K562 (cell line): ENCODE measurements around the gene SPECC1L. TPM values are rescaled to one million over a fixed set of nuclear protein-coding genes. Genes with fewer than 3 reads are reported as not detected.
A peak's percentile ranks its signal among the peaks of the same experiment; 100 is the strongest.

Experiments
- ATAC-seq: fragments of 200-7000 bp; cut with Tn5 transposase; 3 replicates; pipeline ENCODE4 v1.9.1; 2020; ENCODE audit warnings: moderate library complexity
- BruUV-seq: library from RNA; stranded (reverse); fragments of 400-500 nt; replicated peaks from 2 replicates; lab custom pipeline; 2021; lab: Mats Ljungman, UMichigan
- CTCF ChIA-PET: fragments of 300-600 bp; formaldehyde crosslinking; extraction: SDS; loops from one replicate; lab custom pipeline; 2021; ENCODE audit warnings: low intra/inter-chr PET ratio; lab: Yijun Ruan, JAX
- POLR2A ChIA-PET: fragments of 300-600, 350-650 bp; sonication (Branson Sonifier 250); formaldehyde crosslinking; extraction: SDS; loops from one replicate; lab custom pipeline; 2021; ENCODE audit warnings: antibody characterized with exemption, inconsistent platforms; lab: Yijun Ruan, JAX
- DNase-seq, 4 experiments: peaks; one replicate each; pipeline versions ENCODE4 v3.0.0 to v3.0.0-alpha.2; 2011 to 2018; ENCODE audit warnings: low spot score in 3 of 4, mixed read lengths in 3 of 4; ENCODE audit errors: extremely low read depth in 1 of 4
- FAIRE-seq: peaks from 2 replicates; lab custom pipeline; 2011; peaks lifted over from hg19 to GRCh38; lab: Jason Lieb, UNC
- H2AFZ ChIP-seq: 2 replicates; pipeline ENCODE4 v1.6.0; 2011; ENCODE audit warnings: low read depth, low read length, control low read depth, inconsistent platforms
- H3K27ac ChIP-seq: fragments of 200-600 bp; 3 replicates; pipeline ENCODE4 v1.8.0; 2011; ENCODE audit warnings: low read depth, mild to moderate bottlenecking, control low read depth, inconsistent platforms, low read length, moderate library complexity, mixed read lengths; ENCODE audit errors: extremely low read depth
- H3K27me3 ChIP-seq, 2 experiments: fragments of 300-600 bp in 1 of 2; 2 replicates in 1 of 2; 3 replicates in 1 of 2; pipeline versions ENCODE4 v1.6.0 to v1.8.0; 2011; ENCODE audit warnings: inconsistent platforms in 2 of 2, low read length in 2 of 2, mild to moderate bottlenecking in 1 of 2, mixed read lengths in 1 of 2, moderate library complexity in 1 of 2; ENCODE audit not compliant: control insufficient read depth in 2 of 2, insufficient read depth in 2 of 2
- H3K36me3 ChIP-seq: fragments of 300-600 bp; 3 replicates; pipeline ENCODE4 v1.8.0; 2011; ENCODE audit warnings: mild to moderate bottlenecking, low read length, inconsistent platforms; ENCODE audit not compliant: control insufficient read depth, insufficient read depth
- H3K4me1 ChIP-seq, 2 experiments: fragments of 200-600 bp in 1 of 2; replicated peaks in 1 of 2; 2 replicates in 1 of 2; 3 replicates in 1 of 2; pipeline versions ENCODE4 v1.5.1 to v1.8.0; 2011; ENCODE audit warnings: inconsistent platforms in 2 of 2, low read length in 2 of 2, mild to moderate bottlenecking in 1 of 2, mixed read lengths in 1 of 2, moderate library complexity in 1 of 2; ENCODE audit not compliant: control insufficient read depth in 2 of 2, insufficient read depth in 2 of 2
- H3K4me2 ChIP-seq: 2 replicates; pipeline ENCODE4 v1.6.1; 2011; ENCODE audit warnings: low read length, control low read depth, inconsistent platforms, mixed read lengths; ENCODE audit not compliant: insufficient read depth
- H3K4me3 ChIP-seq: fragments of 200-600 bp; sonication (generic), shearing (Covaris generic); 2 replicates; pipeline ENCODE4 v1.5.1; 2016; ENCODE audit warnings: control low read depth, inconsistent platforms
- H3K79me2 ChIP-seq: fragments of 200-600 bp; 3 replicates; pipeline ENCODE4 v1.8.0; 2011; ENCODE audit warnings: low read length, inconsistent platforms; ENCODE audit not compliant: control insufficient read depth, insufficient read depth
- H3K9ac ChIP-seq, 2 experiments: 2 replicates each; pipeline versions ENCODE4 v1.6.0 to v1.6.1; 2011; ENCODE audit warnings: low read depth in 2 of 2, low read length in 2 of 2, control low read depth in 1 of 2, inconsistent platforms in 1 of 2, mild to moderate bottlenecking in 1 of 2, mixed read lengths in 1 of 2; ENCODE audit not compliant: insufficient read depth in 1 of 2
- H3K9me1 ChIP-seq: one replicate; pipeline ENCODE4 v1.6.0; 2011; ENCODE audit warnings: inconsistent platforms, mild to moderate bottlenecking, low read length, moderate library complexity; ENCODE audit not compliant: control insufficient read depth, insufficient read depth
- H3K9me3 ChIP-seq: replicated peaks from 2 replicates; pipeline ENCODE4 v1.5.1; 2011; ENCODE audit warnings: low read depth, low read length, inconsistent platforms; ENCODE audit not compliant: control insufficient read depth, insufficient read depth
- H4K20me1 ChIP-seq: replicated peaks from 2 replicates; pipeline ENCODE4 v1.6.1; 2011; ENCODE audit warnings: low read length, inconsistent platforms, mixed read lengths; ENCODE audit not compliant: control insufficient read depth, insufficient read depth
- CEBPZ ChIP-seq: fragments of 150-350 bp; IDR thresholded peaks from 2 replicates; pipeline ENCODE4 v1.6.1; 2014; ENCODE audit warnings: low read depth, mild to moderate bottlenecking, low read length, borderline replicate concordance
- CTBP1 ChIP-seq: fragments of 450-650 bp; IDR thresholded peaks from 2 replicates; pipeline ENCODE4 v1.6.1; 2016; ENCODE audit warnings: borderline replicate concordance
- ETV6 ChIP-seq, 3 experiments: fragments of 150-350 bp in 1 of 3; sonication (generic) in 1 of 3; formaldehyde crosslinking in 1 of 3; IDR thresholded peaks; 2 replicates each; pipeline versions ENCODE4 v1.6.1 to v1.8.0; 2014 to 2022; ENCODE audit warnings: borderline replicate concordance in 2 of 3, low read depth in 2 of 3, antibody characterized with exemption in 1 of 3, low read length in 1 of 3, mild to moderate bottlenecking in 1 of 3, missing genetic modification reagents in 1 of 3
- FOXK2 ChIP-seq, 2 experiments: fragments of 450-650 bp; IDR thresholded peaks in 1 of 2; conservative IDR thresholded peaks in 1 of 2; 2 replicates each; pipeline ENCODE4 v1.6.1; 2016; ENCODE audit warnings: low read depth in 2 of 2, mild to moderate bottlenecking in 1 of 2
- HDGF ChIP-seq: fragments of 450-650 bp; IDR thresholded peaks from 2 replicates; pipeline ENCODE4 v1.6.1; 2016
- HLTF ChIP-seq: fragments of 450-650 bp; IDR thresholded peaks from 2 replicates; pipeline ENCODE4 v1.6.1; 2016
- PHF20 ChIP-seq: fragments of 450-650 bp; IDR thresholded peaks from 2 replicates; pipeline ENCODE4 v1.6.1; 2018; ENCODE audit not compliant: partially characterized antibody
- PHF21A ChIP-seq: fragments of 450-650 bp; IDR thresholded peaks from 2 replicates; pipeline ENCODE4 v1.6.1; 2017; ENCODE audit warnings: low read depth, borderline replicate concordance
- ZBTB5 ChIP-seq: fragments of 450-650 bp; IDR thresholded peaks from 2 replicates; pipeline ENCODE4 v1.6.1; 2017; ENCODE audit warnings: antibody characterized with exemption
- ZFP91 ChIP-seq: sonication (generic); formaldehyde crosslinking; IDR thresholded peaks from 2 replicates; pipeline ENCODE4 v1.8.0; 2022; ENCODE audit warnings: mild to moderate bottlenecking, missing genetic modification reagents
- ZNF121 ChIP-seq: sonication (generic); formaldehyde crosslinking; conservative IDR thresholded peaks from 2 replicates; pipeline ENCODE4 v1.8.0; 2022; ENCODE audit warnings: missing genetic modification reagents
- ZNF197 ChIP-seq: fragments of 200-800 bp; sonication (Bioruptor generic); IDR thresholded peaks from 2 replicates; pipeline ENCODE4 v1.6.1; 2016; ENCODE audit warnings: low read depth, missing genetic modification characterization, missing compliant biosample characterization
- ZNF224 ChIP-seq: sonication (generic); formaldehyde crosslinking; IDR thresholded peaks from 2 replicates; pipeline ENCODE4 v1.8.0; 2022; ENCODE audit warnings: mild to moderate bottlenecking, missing genetic modification reagents
- ZNF57 ChIP-seq: fragments of 450-650 bp; formaldehyde crosslinking; IDR thresholded peaks from 2 replicates; pipeline ENCODE4 v1.4.0; 2020; ENCODE audit warnings: mild to moderate bottlenecking, moderate library complexity
- ZSCAN32 ChIP-seq: fragments of 450-650 bp; formaldehyde crosslinking; IDR thresholded peaks from 2 replicates; pipeline ENCODE4 v1.4.0; 2020; ENCODE audit warnings: mild to moderate bottlenecking, moderate library complexity
- WGBS: fragments of 100-300 bp; shearing (Covaris generic); methylation state at CpG from one replicate; pipeline ENCODE4 v1.1.6; 2016; ENCODE audit warnings: low coverage, mixed read lengths; ENCODE audit not compliant: insufficient coverage; ENCODE audit errors: missing lambda C conversion rate; 5-methylcytosine and 5-hydroxymethylcytosine counted together
- in situ Hi-C: fragments of 300-500 bp; cut with MboI; formaldehyde crosslinking; loops from 4 replicates; pipeline ENCODE4 v1.15.0; 2018; ENCODE audit warnings: inconsistent platforms, mixed read lengths
- intact Hi-C: fragments of 100-400 bp; cut with micrococcal nuclease; formaldehyde crosslinking; loops from 2 replicates; pipeline ENCODE4 v1.14.2; 2022
- polyA plus RNA-seq, 8 experiments: library from polyadenylated mRNA; depleted of rRNA in 4 of 8; stranded (reverse) in 5 of 8; unstranded in 3 of 8; fragments of >200 nt; fragmentation: Nextera tagmentation in 2 of 8; fragmentation: Illumina TruSeq in 1 of 8; extraction: Ambion mirVana in 2 of 8; extraction: Trizol in 1 of 8; gene quantifications; 2 replicates each; pipeline versions ENCODE4 v1.2.1 to v1.2.3, GENCODE V29; 2011 to 2014; ENCODE audit warnings: inconsistent platforms in 1 of 8, missing spikeins in 1 of 8
- total RNA-seq, 7 experiments: library from RNA; depleted of rRNA in 6 of 7; stranded (reverse); fragments of >200 nt in 6 of 7; fragmentation: Illumina TruSeq in 2 of 7; extraction: Trizol in 2 of 7; gene quantifications; 2 replicates each; pipeline versions ENCODE4 v1.2.1 to v1.2.3, GENCODE V29; 2011 to 2021; ENCODE audit warnings: low replicate concordance in 1 of 7

The SPECC1L gene
- total and polyA plus RNA-seq, 9 of the 15 experiments (the other 6 are each of a cell fraction or from before 2014, with no cell fraction given): 1.4 to 27.9 (median 14.5) TPM

GRCh38 chr22:24421428-24421931 lies 150.8 kb downstream of the SPECC1L start:
- Histone ChIP-seq H3K36me3 (no peaks in the 10 kb centered on the region), H3K9ac (no peak overlapping the region), H3K9me1 (no peaks in the 10 kb centered on the region), H3K27ac (no peak overlapping the region), H4K20me1 (peaks cover 14% of the 10 kb centered on the region), H3K9me3 (no peaks in the 10 kb centered on the region), H2AFZ (no peak overlapping the region), H3K79me2 (no peaks in the 10 kb centered on the region), H3K4me1 (peaks cover 0 to 27% of the 10 kb centered on the region in 2 experiments; a peak in 2 of 5 replicates), H3K27me3 (peaks cover under 1 to 17% of the 10 kb centered on the region in 2 experiments; a peak in 4 of 5 replicates), H3K4me2 (no peak overlapping the region), H3K4me3 (no peak overlapping the region)
- FAIRE-seq (peak; percentile 44), DNase-seq (peak; percentile 44 to 60 (median 46)), ATAC-seq (peak; percentile 69)
- WGBS: 0% methylated on average over 2 of the region's 9 CpGs
- BruUV-seq: no TSS peak
- CTCF ChIA-PET: interaction anchor here (0.6 to 3.0 kb wide), 5 partner anchors 81 to 354 kb away, joined by 3 to 16 read pairs (median 3); no protein-coding TSS in a partner anchor
- POLR2A ChIA-PET: interaction anchor here (1.0 kb wide), 1 partner anchor 45 kb away, joined by 3 read pairs; no protein-coding TSS in a partner anchor
- in situ Hi-C loops: no loop called here
- intact Hi-C loops: loop anchor here (5.0 kb wide), 2 partner anchors 66 to 81 kb away; no protein-coding TSS in a partner anchor
- no peak for TF ChIP-seq ZSCAN32 (CRISPR knock-in tag)
- no peak for TF ChIP-seq ZNF121
- no peak for TF ChIP-seq ZNF224 (CRISPR knock-in tag)
- TF ChIP-seq CTBP1: 0 out of 2 replicates have a peak, but pooled peaks have one; percentile 19
- TF ChIP-seq CEBPZ: no peak
- TF ChIP-seq ETV6 (IDR thresholded peaks at IDR 0.05; ENCODE audit: borderline replicate concordance in 1 of 2, low read depth in 2 of 2, low read length in 1 of 2): no peak
- no peak for TF ChIP-seq ETV6 (CRISPR knock-in tag; IDR thresholded peaks at IDR 0.05; ENCODE audit: borderline replicate concordance)
- no peak for TF ChIP-seq ZNF197 (CRISPR knock-in tag)
- TF ChIP-seq HDGF: no peak
- no peak for TF ChIP-seq ZFP91 (CRISPR knock-in tag)
- TF ChIP-seq ZNF57: no peak
- no peak for TF ChIP-seq FOXK2 (conservative IDR thresholded peaks at IDR 0.05 in 1 of 2, IDR thresholded peaks at IDR 0.05 in 1 of 2; ENCODE audit: low read depth in 2 of 2)
- TF ChIP-seq PHF21A: no peak
- TF ChIP-seq ZBTB5: no peak
- TF ChIP-seq HLTF: no peak
- no peak for TF ChIP-seq PHF20
